HG03039 (cell line): ENCODE results near the gene NR2C2AP.

Experiments
- ATAC-seq: cut with Tn5 transposase; IDR thresholded peaks from one replicate; pipeline ENCODE4 v1.9.1; 2021; ENCODE audit warnings: mild to moderate bottlenecking, moderate library complexity; ENCODE audit not compliant: unreplicated experiment

NR2C2AP gene

GRCh38 chr19:19152668-19153384, 50.4 kb downstream of the NR2C2AP start:
- no peak for ATAC-seq

- no peak for ATAC-seq
These were observed 51.8 kb downstream of the NR2C2AP start for GRCh38 chr19:19151418-19151817.
